H1 (cell line): Measurements from ENCODE around the gene MC5R. TPM values are rescaled to one million over a fixed set of nuclear protein-coding genes. Genes with fewer than 3 reads are reported as not detected.

ENCODE experiments used
- CTCF ChIA-PET: fragments of 300-600 bp; sonication (Branson Sonifier 250); formaldehyde crosslinking; loops from one replicate; lab custom pipeline; 2021; ENCODE audit not compliant: partially characterized antibody; lab: Charles Lee
- POLR2A ChIA-PET: fragments of 300-600 bp; sonication (Branson Sonifier 250); formaldehyde crosslinking; loops from one replicate; lab custom pipeline; 2021; ENCODE audit warnings: inconsistent platforms; ENCODE audit not compliant: partially characterized antibody; lab: Charles Lee
- DNase-seq, 2 experiments: peaks; one replicate each; pipeline versions ENCODE4 v3.0.0 to v3.0.0-alpha.2; 2010 to 2022; ENCODE audit warnings: low spot score in 2 of 2, low read depth in 1 of 2, mixed read lengths in 1 of 2
- FAIRE-seq: peaks from 2 replicates; lab custom pipeline; 2011; peaks lifted over from hg19 to GRCh38; lab: Jason Lieb, UNC
- H2AFZ ChIP-seq: 2 replicates; pipeline ENCODE4 v1.8.1; 2012; ENCODE audit warnings: low read length, inconsistent platforms
- H2AK5ac ChIP-seq: 2 replicates; pipeline ENCODE4 v1.6.1; 2013; ENCODE audit warnings: low read depth, low read length
- H2BK120ac ChIP-seq: replicated peaks from 2 replicates; pipeline ENCODE3; 2013; ENCODE audit warnings: low read depth, low read length, inconsistent platforms
- H2BK12ac ChIP-seq: 2 replicates; pipeline ENCODE4 v1.6.1; 2013; ENCODE audit warnings: low read depth, low read length
- H2BK15ac ChIP-seq: 2 replicates; pipeline ENCODE4 v1.6.1; 2013; ENCODE audit warnings: low read length
- H2BK20ac ChIP-seq: 2 replicates; pipeline ENCODE4 v1.6.1; 2013; ENCODE audit warnings: low read length
- H2BK5ac ChIP-seq: 2 replicates; pipeline ENCODE4 v1.6.1; 2013; ENCODE audit warnings: low read depth, low read length
- H3K14ac ChIP-seq: 2 replicates; pipeline ENCODE4 v1.6.1; 2013; ENCODE audit warnings: inconsistent platforms; ENCODE audit not compliant: insufficient read length
- H3K18ac ChIP-seq: 2 replicates; pipeline ENCODE4 v1.6.1; 2013; ENCODE audit warnings: low read length; ENCODE audit errors: extremely low read depth
- H3K23ac ChIP-seq: 2 replicates; pipeline ENCODE4 v1.6.1; 2013; ENCODE audit warnings: inconsistent platforms; ENCODE audit not compliant: insufficient read length
- H3K23me2 ChIP-seq: 2 replicates; pipeline ENCODE4 v1.6.1; 2013; ENCODE audit warnings: low read depth, low read length
- H3K27ac ChIP-seq: 2 replicates; pipeline ENCODE4 v1.6.1; 2011; ENCODE audit warnings: low read depth, low read length, inconsistent platforms
- H3K27me3 ChIP-seq, 4 experiments: replicated peaks in 1 of 4; 1 replicate in 1 of 4; 2 replicates in 3 of 4; pipeline versions ENCODE4 v1.6.1 to v1.8.1; 2011 to 2013; ENCODE audit warnings: low read length in 3 of 4, mild to moderate bottlenecking in 3 of 4, inconsistent platforms in 2 of 4, mixed read lengths in 2 of 4, moderate library complexity in 1 of 4; ENCODE audit not compliant: control insufficient read depth in 3 of 4, insufficient read depth in 3 of 4; ENCODE audit errors: extremely low read depth in 1 of 4
- H3K36me3 ChIP-seq, 4 experiments: 2 replicates each; pipeline versions ENCODE4 v1.6.1 to v1.8.1; 2011 to 2013; ENCODE audit warnings: mild to moderate bottlenecking in 4 of 4, low read length in 3 of 4, moderate library complexity in 2 of 4, control low read depth in 1 of 4, inconsistent platforms in 1 of 4; ENCODE audit not compliant: insufficient read depth in 4 of 4, control insufficient read depth in 2 of 4
- H3K4ac ChIP-seq: replicated peaks from 2 replicates; pipeline ENCODE3; 2013; ENCODE audit warnings: low read length, low read depth, mixed read lengths, inconsistent platforms; ENCODE audit not compliant: insufficient read length
- H3K4me1 ChIP-seq, 4 experiments: replicated peaks in 1 of 4; 1 replicate in 1 of 4; 2 replicates in 3 of 4; pipeline versions ENCODE4 v1.6.1 to v1.8.1; 2011 to 2013; ENCODE audit warnings: low read length in 3 of 4, inconsistent platforms in 2 of 4, mixed read lengths in 1 of 4; ENCODE audit not compliant: insufficient read depth in 4 of 4, control insufficient read depth in 3 of 4
- H3K4me2 ChIP-seq, 2 experiments: 2 replicates each; pipeline versions ENCODE4 v1.6.1 to v1.8.1; 2011 to 2013; ENCODE audit warnings: low read depth in 2 of 2, low read length in 2 of 2, control low read depth in 1 of 2, inconsistent platforms in 1 of 2, mild to moderate bottlenecking in 1 of 2; ENCODE audit not compliant: insufficient read depth in 1 of 2
- H3K4me3 ChIP-seq, 4 experiments: fragments of 200-600, 300-600 bp in 1 of 4; sonication (generic), shearing (Covaris generic), sonication (Bioruptor Twin) in 1 of 4; 2 replicates each; pipeline versions ENCODE4 v1.5.1 to v1.8.1; 2011 to 2016; ENCODE audit warnings: low read length in 4 of 4, low read depth in 3 of 4, control low read depth in 2 of 4, inconsistent platforms in 2 of 4, mild to moderate bottlenecking in 2 of 4, mixed read lengths in 1 of 4, moderate library complexity in 1 of 4; ENCODE audit not compliant: insufficient read depth in 2 of 4; ENCODE audit errors: extremely low read depth in 1 of 4
- H3K56ac ChIP-seq: replicated peaks from 2 replicates; pipeline ENCODE3; 2013; ENCODE audit warnings: low read depth, mild to moderate bottlenecking, mixed read lengths, low read length, inconsistent platforms; ENCODE audit not compliant: insufficient read length
- H3K79me1 ChIP-seq: 2 replicates; pipeline ENCODE4 v1.6.1; 2013; ENCODE audit warnings: low read depth, low read length, control low read depth
- H3K79me2 ChIP-seq, 2 experiments: 2 replicates each; pipeline versions ENCODE4 v1.6.1 to v1.8.1; 2012 to 2013; ENCODE audit warnings: low read length in 2 of 2, mild to moderate bottlenecking in 2 of 2, inconsistent platforms in 1 of 2; ENCODE audit not compliant: insufficient read depth in 2 of 2, control insufficient read depth in 1 of 2
- H3K9ac ChIP-seq, 4 experiments: replicated peaks in 1 of 4; 1 replicate in 1 of 4; 2 replicates in 3 of 4; pipeline versions ENCODE4 v1.6.1 to v1.8.1; 2011 to 2013; ENCODE audit warnings: low read depth in 3 of 4, low read length in 3 of 4, control low read depth in 2 of 4, mild to moderate bottlenecking in 2 of 4, moderate library complexity in 2 of 4, inconsistent platforms in 1 of 4; ENCODE audit errors: extremely low read depth in 1 of 4
- H3K9me3 ChIP-seq, 2 experiments: 2 replicates each; pipeline versions ENCODE4 v1.6.1 to v1.8.1; 2012 to 2013; ENCODE audit warnings: mild to moderate bottlenecking in 2 of 2, moderate library complexity in 2 of 2, control low read depth in 1 of 2, inconsistent platforms in 1 of 2, low read depth in 1 of 2, low read length in 1 of 2, mixed read lengths in 1 of 2; ENCODE audit not compliant: insufficient read depth in 2 of 2
- H4K20me1 ChIP-seq, 2 experiments: replicated peaks in 1 of 2; 2 replicates each; pipeline versions ENCODE3 to v1.8.1; 2011 to 2013; ENCODE audit warnings: inconsistent platforms in 2 of 2, low read length in 2 of 2, mild to moderate bottlenecking in 1 of 2; ENCODE audit not compliant: insufficient read depth in 2 of 2, control insufficient read depth in 1 of 2
- H4K5ac ChIP-seq: 2 replicates; pipeline ENCODE4 v1.6.1; 2013; ENCODE audit warnings: low read length, low read depth, mixed read lengths, inconsistent platforms; ENCODE audit not compliant: insufficient read length
- H4K8ac ChIP-seq: 2 replicates; pipeline ENCODE4 v1.8.0; 2013; ENCODE audit warnings: mild to moderate bottlenecking, moderate library complexity, low read length, inconsistent platforms; ENCODE audit not compliant: insufficient read depth; ENCODE audit errors: extremely low read depth
- H4K91ac ChIP-seq: replicated peaks from 2 replicates; pipeline ENCODE3; 2013; ENCODE audit warnings: low read length, mixed read lengths, inconsistent platforms; ENCODE audit not compliant: insufficient read length
- CEBPB ChIP-seq: IDR thresholded peaks from 2 replicates; pipeline ENCODE4 v1.6.1; 2012; ENCODE audit warnings: low read depth, low read length
- CHD1 ChIP-seq: IDR thresholded peaks from 2 replicates; pipeline ENCODE4 v1.6.1; 2012; ENCODE audit warnings: low read depth, low read length, improper control_type of control experiment
- CTBP2 ChIP-seq: IDR thresholded peaks from 2 replicates; pipeline ENCODE4 v1.7.0; 2011; ENCODE audit warnings: borderline replicate concordance, mild to moderate bottlenecking, moderate library complexity, mixed read lengths, low read length; ENCODE audit not compliant: insufficient read depth, insufficient read length
- RNF2 ChIP-seq: fragments of 200-900, 300-1000 bp; sonication (generic); IDR thresholded peaks from 2 replicates; pipeline ENCODE4 v1.7.1; 2016; ENCODE audit warnings: borderline replicate concordance, low read depth, mild to moderate bottlenecking, antibody characterized with exemption, low read length; ENCODE audit not compliant: poor library complexity, severe bottlenecking; ENCODE audit errors: missing control alignments
- RXRA ChIP-seq: IDR thresholded peaks from 2 replicates; pipeline ENCODE4 v1.6.1; 2011; ENCODE audit warnings: low read depth, mild to moderate bottlenecking, low read length, moderate library complexity; ENCODE audit not compliant: insufficient read depth
- SP1 ChIP-seq: IDR thresholded peaks from 2 replicates; pipeline ENCODE4 v1.6.1; 2011; ENCODE audit warnings: low read depth, low read length
- SP4 ChIP-seq: IDR thresholded peaks from 2 replicates; pipeline ENCODE4 v1.6.1; 2012; ENCODE audit warnings: low read length, inconsistent platforms
- WGBS, 2 experiments: shearing (Covaris generic) in 1 of 2; methylation state at CpG; one replicate each; pipeline versions ENCODE4 v1.1.6 to v1.1.7; 2013 to 2015; ENCODE audit warnings: low lambda C conversion rate in 2 of 2, mixed read lengths in 2 of 2, inconsistent platforms in 1 of 2, low coverage in 1 of 2, missing lambda C conversion rate in 1 of 2; ENCODE audit not compliant: insufficient replicate concordance in 2 of 2, insufficient coverage in 1 of 2, insufficient read length in 1 of 2; ENCODE audit errors: extremely low coverage in 1 of 2, missing lambda C conversion rate in 1 of 2; 5-methylcytosine and 5-hydroxymethylcytosine counted together
- polyA plus RNA-seq, 7 experiments: library from polyadenylated mRNA; depleted of rRNA in 3 of 7; stranded (reverse) in 5 of 7; unstranded in 2 of 7; fragments of >200 nt in 5 of 7; fragments of 200-250 nt in 2 of 7; gene quantifications; 1 replicate in 5 of 7; 2 replicates in 1 of 7; 4 replicates in 1 of 7; pipeline versions ENCODE4 v1.2.1 to v1.2.3, GENCODE V29; 2011 to 2013; ENCODE audit warnings: missing spikeins in 2 of 7, mixed read lengths in 2 of 7
- total RNA-seq: library from RNA; stranded (reverse); fragmentation: NEBNext Ultra II Directional; extraction: Animal tissue kit (Norgen Biotek cat#: 25700); gene quantifications from 2 replicates; pipeline ENCODE4 v1.2.1, GENCODE V29; 2021

MC5R gene
- total and polyA plus RNA-seq, 2 of the 8 experiments (the other 6 are each of a cell fraction or from before 2014, with no cell fraction given): 0.37 to 1.4 TPM

GRCh38 chr18:13849791-13850190 is 25.8 kb downstream of the MC5R start:
- Histone ChIP-seq H2BK15ac (no peak overlapping the region), H3K79me1 (no peaks in the 10 kb centered on the region)
- TF ChIP-seq CTBP2 (no peak), SP4 (no peak), RNF2 (no peak), RXRA (no peak), CEBPB (no peak), CHD1 (no peak), SP1 (no peak)
- TF ChIP-seq, all 59 proteins: peak for 0
- Histone ChIP-seq H4K20me1 (no peaks in the 10 kb centered on the region), H3K4me2 (no peak overlapping the region), H4K5ac (no peak overlapping the region), H4K8ac (no peak overlapping the region), H3K18ac (no peak overlapping the region), H3K36me3 (no peaks in the 10 kb centered on the region), H3K27ac (no peak overlapping the region), H3K23ac (no peak overlapping the region), H3K9me3 (peaks cover 0 to 5% of the 10 kb centered on the region in 2 experiments; a peak in 1 of 4 replicates), H3K56ac (no peak overlapping the region), H3K4me1 (no peaks in the 10 kb centered on the region), H3K79me2 (no peaks in the 10 kb centered on the region), H2BK120ac (no peak overlapping the region), H3K23me2 (no peaks in the 10 kb centered on the region), H2BK12ac (no peak overlapping the region), H2BK20ac (no peak overlapping the region), H3K4ac (no peak overlapping the region), H3K4me3 (no peak overlapping the region), H4K91ac (no peak overlapping the region), H3K14ac (no peak overlapping the region), H2AFZ (no peak overlapping the region), H2BK5ac (no peak overlapping the region), H3K27me3 (no peaks in the 10 kb centered on the region), H3K9ac (no peak overlapping the region), H2AK5ac (no peak overlapping the region)
- ChIA-PET CTCF (no interaction called here), POLR2A (no interaction called here)
- DNase-seq: no peak
- no peak for FAIRE-seq
- WGBS, 2 experiments: 80% methylated on average over 4 of the region's 4 CpGs; no CpG with 5 or more reads in 1 of the 2 experiments
